BE2C (cell line): ENCODE results near the gene MIAT. TPM values are rescaled to one million over a fixed set of nuclear protein-coding genes. Genes with fewer than 3 reads are reported as not detected.

Experiments used
- DNase-seq: peaks from one replicate; pipeline ENCODE4 v3.0.0-alpha.2; 2020
- H3K27me3 ChIP-seq: fragments of 250-450 bp; sonication (Bioruptor Pico); 2 replicates; pipeline ENCODE4 v1.5.1; 2020; ENCODE audit warnings: mild to moderate bottlenecking
- H3K36me3 ChIP-seq: fragments of 250-450 bp; sonication (Bioruptor Pico); 2 replicates; pipeline ENCODE4 v1.5.1; 2020; ENCODE audit warnings: mild to moderate bottlenecking
- H3K4me1 ChIP-seq: fragments of 250-450 bp; sonication (Bioruptor Pico); 2 replicates; pipeline ENCODE4 v1.5.1; 2020
- H3K4me3 ChIP-seq: 2 replicates; pipeline ENCODE4 v1.5.1; 2011; ENCODE audit warnings: low read depth, low read length
- H3K9me3 ChIP-seq: fragments of 250-450 bp; sonication (Bioruptor Pico); 2 replicates; pipeline ENCODE4 v1.5.1; 2020
- CTCF ChIP-seq: IDR thresholded peaks from 2 replicates; pipeline ENCODE4 v1.5.1; 2012; ENCODE audit warnings: mild to moderate bottlenecking, low read depth, low read length
- polyA plus RNA-seq: library from polyadenylated mRNA; unstranded; fragments of >200 nt; gene quantifications from one replicate; pipeline ENCODE4 v1.2.1, GENCODE V29; 2012; ENCODE audit warnings: low read depth, missing spikeins; ENCODE audit not compliant: insufficient read length, insufficient read depth

The MIAT gene
- polyA plus RNA-seq, result 6.1 TPM

GRCh38 chr22:26656891-26657851, at the start of gene MIAT:
Gene MIAT (plus strand): TSS chr22:26657588.
- Histone ChIP-seq H3K4me3 (peak within 1 kb of the TSS; percentile 76), H3K4me1 (peaks cover 5% of the 10 kb centered on the region), H3K36me3 (no peaks in the 10 kb centered on the region), H3K27me3 (peaks cover 4% of the 10 kb centered on the region), H3K9me3 (no peaks in the 10 kb centered on the region)
- peak; percentile 50 for DNase-seq
- no peak for TF ChIP-seq CTCF

- no peak for DNase-seq
- Histone ChIP-seq H3K27me3 (no peaks in the 10 kb centered on the region), H3K36me3 (no peaks in the 10 kb centered on the region), H3K9me3 (no peaks in the 10 kb centered on the region), H3K4me1 (no peaks in the 10 kb centered on the region), H3K4me3 (no peak overlapping the region)
- no peak for TF ChIP-seq CTCF
These were observed 49.3 kb upstream of the MIAT start for GRCh38 chr22:26608129-26608528.

- H3K27me3 ChIP-seq, result no peaks in the 10 kb centered on the region
- no peak overlapping the region for H3K4me3 ChIP-seq
- no peaks in the 10 kb centered on the region for H3K36me3 ChIP-seq
- peaks cover 4% of the 10 kb centered on the region; the same call in 1 of the 2 replicates for H3K4me1 ChIP-seq
- TF ChIP-seq CTCF, result no peak
- no peak for DNase-seq
- H3K9me3 ChIP-seq, result no peaks in the 10 kb centered on the region
These were observed 48.1 kb upstream of the MIAT start for GRCh38 chr22:26609287-26609686.

GRCh38 chr22:26610072-26610958, 47.1 kb upstream of the MIAT start:
- H3K27me3 ChIP-seq, result no peaks in the 10 kb centered on the region
- no peaks in the 10 kb centered on the region for H3K36me3 ChIP-seq
- DNase-seq, result no peak
- no peak overlapping the region for H3K4me3 ChIP-seq
- no peaks in the 10 kb centered on the region for H3K9me3 ChIP-seq
- peaks cover 4% of the 10 kb centered on the region; the same call in 1 of the 2 replicates for H3K4me1 ChIP-seq
- TF ChIP-seq CTCF, result no peak

- Histone ChIP-seq H3K4me3 (no peak overlapping the region), H3K9me3 (no peaks in the 10 kb centered on the region), H3K27me3 (no peaks in the 10 kb centered on the region), H3K36me3 (no peaks in the 10 kb centered on the region), H3K4me1 (peaks cover 4% of the 10 kb centered on the region; the same call in 1 of the 2 replicates)
- no peak for TF ChIP-seq CTCF
- no peak for DNase-seq
These were observed 46.4 kb upstream of the MIAT start for GRCh38 chr22:26610996-26611395.
